ENCODE data around the gene PLOD2. TPM values are rescaled to one million over a fixed set of nuclear protein-coding genes. Genes with fewer than 3 reads are reported as not detected.

PLOD2 gene
- total RNA-seq, 1 donor from 2014 or later = 122 TPM

DNA sequence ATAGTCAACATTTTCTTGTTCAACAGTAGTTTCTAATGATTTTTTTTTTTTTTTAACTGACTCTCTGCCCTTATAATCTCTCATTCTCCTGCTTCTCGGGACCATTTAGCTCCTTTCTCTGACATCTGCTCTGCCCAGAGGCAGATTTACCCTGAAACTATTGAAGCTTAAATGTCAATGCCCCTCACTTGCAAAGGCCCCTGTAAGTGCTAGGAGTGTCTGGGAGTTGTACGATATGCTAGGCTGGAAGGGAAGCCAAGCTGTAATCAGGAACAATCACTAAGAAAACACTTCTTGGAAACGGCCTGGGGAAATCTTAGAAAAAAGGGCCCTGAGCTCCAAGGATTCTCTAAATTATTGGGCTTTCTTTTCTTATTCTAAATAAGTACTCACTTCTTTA, 5.8 kb upstream of the PLOD2 start:
- DNase-seq (ENCODE audit: extremely low read depth, low read depth, low spot score) = no peak

DNA sequence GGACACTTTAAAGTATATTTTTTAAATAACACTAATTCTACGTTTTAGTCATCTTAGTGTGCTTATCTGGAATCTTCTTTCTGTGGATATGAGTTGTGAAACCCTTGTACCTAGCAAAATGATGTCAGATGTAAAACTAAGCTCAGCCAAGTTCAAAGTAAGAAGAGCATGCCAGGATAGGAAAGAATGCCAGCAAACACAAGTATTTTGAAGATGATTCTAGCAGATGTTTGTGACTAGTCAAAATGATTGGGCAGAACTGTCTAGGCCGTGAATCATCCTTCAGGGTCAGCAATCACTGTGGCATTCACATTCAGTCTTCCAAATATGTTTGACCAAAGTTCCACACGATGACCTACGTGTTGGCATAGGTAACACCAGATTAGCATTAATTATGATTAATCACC, 5.4 kb upstream of the PLOD2 start:
- DNase-seq (ENCODE audit: extremely low read depth, low read depth, low spot score) = no peak

DNA sequence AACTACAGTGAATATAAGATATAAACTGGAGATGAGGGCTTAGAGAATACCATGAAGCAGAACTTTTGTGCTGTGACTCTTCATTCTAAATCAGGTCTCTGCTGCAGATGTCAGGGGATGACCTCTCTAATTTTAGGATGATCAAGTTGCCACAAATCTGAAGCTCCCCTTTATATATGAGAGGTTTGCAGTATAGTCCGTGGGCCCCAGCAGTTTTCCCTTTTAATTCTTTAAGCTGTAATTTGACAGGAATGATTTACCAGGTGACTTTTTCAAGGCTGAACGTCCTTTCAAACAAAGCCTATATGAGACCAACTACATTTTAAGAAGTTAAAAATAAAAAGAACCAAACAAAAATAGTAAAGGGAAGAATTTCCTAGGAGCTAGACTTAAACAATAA, 4.9 kb upstream of the PLOD2 start:
- no peak for DNase-seq (ENCODE audit: extremely low read depth, low read depth, low spot score)

DNA sequence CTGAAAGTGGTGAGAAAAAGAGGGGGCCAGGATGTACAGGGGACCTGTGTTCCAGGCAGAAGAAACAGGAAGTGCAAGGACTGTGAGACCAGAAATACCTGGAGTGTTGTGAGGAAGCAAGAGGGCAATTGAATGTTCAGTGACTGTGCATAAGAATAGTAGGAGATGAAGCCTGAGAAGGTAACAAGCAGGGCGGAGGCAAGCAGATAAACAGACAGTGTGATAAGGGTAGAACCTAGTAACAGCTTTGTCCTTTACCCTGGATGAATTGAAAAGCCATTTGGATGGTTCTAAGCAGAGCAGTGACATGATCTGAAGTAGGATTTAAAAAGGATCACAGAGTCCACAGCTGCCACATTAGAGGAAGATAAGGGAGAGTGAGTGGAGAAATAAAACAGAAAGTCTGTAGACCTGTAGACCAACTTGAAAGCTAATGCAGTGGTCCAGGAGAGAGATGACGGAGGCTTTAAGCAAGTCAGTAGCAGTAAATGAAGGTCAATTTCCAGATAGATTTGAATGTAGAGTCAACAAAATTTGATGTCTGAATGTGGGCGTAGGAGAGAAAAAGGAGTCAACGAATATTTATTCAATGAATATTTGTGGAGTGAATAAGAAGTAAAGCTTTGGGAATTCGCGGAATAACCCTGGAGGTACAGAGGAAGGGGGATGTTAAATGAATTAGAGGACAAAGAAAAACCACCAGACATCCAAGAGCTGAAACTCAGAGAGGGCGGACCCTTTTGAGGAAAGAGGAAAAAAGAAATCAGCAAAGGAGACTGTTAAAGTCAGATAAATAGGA, 4.2 kb upstream of the PLOD2 start:
- no peak for DNase-seq (ENCODE audit: extremely low read depth, low read depth, low spot score)

DNA sequence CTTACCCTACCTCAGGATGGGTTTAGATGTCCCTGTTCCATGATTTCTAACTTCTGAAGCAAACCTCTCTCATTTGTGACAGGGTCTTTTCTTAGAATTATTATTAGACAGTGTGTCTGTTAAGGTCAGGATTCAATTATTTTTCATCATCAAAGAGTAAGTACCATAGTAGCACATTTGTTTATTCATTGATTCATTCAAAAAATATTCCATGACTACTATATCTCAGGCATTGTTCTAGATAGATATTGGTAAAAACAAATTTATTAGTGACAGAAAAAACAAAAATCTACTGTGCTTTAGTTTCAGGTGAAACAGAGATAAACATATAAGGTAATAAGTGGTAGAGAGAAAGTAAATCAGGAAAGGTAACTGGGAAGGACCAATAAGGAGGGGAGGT, 3.5 kb upstream of the PLOD2 start:
- no peak for DNase-seq (ENCODE audit: extremely low read depth, low read depth, low spot score)

DNA sequence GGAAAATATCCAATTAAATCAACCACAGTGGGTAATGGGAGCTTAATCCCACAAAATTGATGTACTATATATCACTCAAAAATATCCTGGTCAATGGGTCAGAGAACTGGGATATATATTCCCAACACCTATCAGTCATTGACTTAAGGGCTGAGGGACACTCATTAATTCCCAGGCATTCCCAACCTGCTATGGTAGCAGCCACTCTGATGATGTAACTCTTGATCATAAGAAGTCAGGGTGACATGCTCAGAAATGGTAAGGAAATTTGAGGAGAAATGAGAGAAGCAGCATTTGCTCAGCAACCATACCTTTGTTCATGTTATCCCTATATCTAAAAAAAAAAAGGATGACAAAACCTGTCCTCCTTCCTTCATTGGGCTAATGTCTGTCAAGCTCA, 3.1 kb upstream of the PLOD2 start:
- DNase-seq (ENCODE audit: extremely low read depth, low read depth, low spot score) = no peak

DNA sequence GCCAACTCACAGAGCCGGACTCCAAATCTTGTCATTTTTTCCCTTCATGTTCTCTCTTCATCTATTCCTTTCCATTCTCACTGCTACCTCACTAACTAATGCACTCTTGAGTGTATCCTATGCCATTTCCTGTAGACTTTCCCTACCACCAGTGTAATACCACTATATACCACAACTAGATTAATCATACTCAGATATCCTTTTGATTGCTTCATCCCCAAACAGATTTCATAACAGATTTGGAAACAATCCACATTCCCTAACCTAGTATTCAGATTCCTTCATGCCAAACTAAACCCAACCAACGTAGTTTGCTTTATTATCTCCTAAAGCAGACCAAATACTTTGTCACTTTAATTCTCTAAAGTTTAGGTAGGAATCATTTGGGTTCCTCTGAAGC, 2.6 kb upstream of the PLOD2 start:
- DNase-seq (ENCODE audit: extremely low read depth, low read depth, low spot score) = no peak

DNA sequence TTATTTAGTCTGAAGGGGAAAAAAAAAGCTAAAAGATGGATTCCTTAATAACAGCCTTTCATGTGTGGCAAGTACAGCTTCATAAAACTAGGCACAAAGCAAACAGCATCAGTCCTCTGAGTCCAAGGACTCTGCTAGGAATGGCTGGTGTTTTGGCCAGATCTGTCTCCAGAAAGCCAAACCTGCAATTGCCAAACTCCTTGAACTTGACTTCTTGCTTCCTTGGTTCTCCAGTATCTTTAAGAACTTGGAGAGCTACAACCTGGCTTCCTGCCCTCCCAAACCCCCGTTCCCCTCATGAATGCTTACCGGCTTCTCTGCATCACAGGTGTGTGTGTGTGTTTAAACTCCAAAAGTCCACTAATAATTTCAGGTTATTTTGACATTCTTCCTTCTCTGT, 1.6 kb upstream of the PLOD2 start:
- DNase-seq (ENCODE audit: extremely low read depth, low read depth, low spot score) = no peak

DNA sequence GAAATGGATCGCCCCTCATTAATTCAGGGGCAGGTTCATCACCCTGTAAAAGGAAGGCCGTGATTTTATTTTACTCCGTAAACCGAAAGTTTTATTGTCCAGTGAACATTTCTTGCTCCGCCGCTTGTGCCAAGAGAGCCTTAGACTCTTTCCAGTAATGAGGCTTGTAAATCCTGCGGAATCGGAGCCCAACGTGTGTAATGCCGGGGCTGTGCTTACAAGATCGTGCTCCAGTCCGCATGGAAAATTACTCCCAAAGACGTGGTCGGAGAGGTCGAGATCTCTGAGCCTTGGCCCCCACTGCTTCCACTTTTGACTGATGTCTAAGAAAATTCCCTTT, 649 bp upstream of the PLOD2 start:
- DNase-seq (ENCODE audit: extremely low read depth, low read depth, low spot score) = no peak

DNA sequence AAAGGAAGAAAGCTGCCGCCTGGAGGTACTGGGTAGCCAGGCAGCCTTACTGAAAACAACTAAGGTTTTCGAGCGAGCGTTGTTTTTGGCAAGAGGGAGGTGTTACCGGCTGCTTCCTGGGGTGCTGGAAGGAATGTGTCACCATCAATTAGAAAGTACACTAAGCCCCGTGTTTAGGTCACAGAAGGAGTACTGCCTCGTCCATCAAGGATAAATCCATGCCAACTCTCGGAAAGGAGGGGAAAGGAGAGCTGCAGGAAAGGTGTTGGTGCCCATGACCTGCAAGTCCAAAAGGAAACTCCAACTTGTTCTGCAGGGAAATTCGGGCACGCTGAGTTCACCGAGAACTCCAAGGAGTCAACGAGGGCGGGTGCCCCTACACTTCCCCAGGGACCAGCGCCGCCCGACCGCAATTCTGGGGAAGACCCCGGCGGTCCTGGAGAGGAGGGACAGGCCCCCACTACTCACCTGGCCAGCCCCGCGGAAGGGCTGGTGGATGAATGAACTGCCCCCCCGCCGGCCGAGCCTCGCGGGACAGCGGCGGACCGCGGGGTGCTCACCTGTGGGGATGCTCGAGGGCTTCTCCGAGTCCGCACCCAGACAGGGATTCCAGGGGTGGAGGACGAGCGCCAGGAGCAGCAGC, 542 bp downstream of the PLOD2 start:
- peak; percentile 77 for DNase-seq (ENCODE audit: extremely low read depth, low read depth, low spot score)

DNA sequence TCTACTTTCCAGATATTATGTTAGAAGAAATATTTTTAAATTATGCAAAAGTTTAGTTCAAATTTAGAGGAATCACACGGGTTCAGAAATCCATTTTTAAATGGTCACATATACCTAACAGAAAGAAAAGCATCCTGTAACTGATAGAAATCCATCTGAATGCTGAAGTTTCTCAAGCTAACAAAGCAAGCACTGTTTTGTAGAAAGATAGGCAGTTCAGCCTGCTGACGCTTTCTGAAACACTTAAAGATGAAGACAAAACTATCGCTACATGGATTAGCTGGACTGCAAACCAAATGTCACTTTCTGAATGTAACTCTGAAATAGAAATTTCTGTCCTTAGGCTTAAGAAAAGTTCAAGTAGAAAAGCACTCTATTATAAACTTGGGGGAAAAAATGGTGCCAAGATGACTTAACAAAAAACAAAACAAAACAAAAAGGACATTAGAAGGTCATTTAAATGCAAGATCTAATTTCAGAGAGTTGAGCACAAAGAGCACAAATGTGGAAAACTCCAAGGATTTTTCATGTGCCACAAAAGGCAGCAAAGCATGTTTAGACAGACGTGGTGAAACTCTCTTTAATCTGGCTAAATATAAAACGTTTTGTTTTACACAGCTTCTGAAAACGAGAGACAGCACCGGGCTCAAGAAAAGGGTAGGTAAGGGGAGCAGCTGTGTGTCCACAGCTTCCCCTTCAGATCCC, 1.2 kb downstream of the PLOD2 start:
- no peak for DNase-seq (ENCODE audit: extremely low read depth, low read depth, low spot score)

DNA sequence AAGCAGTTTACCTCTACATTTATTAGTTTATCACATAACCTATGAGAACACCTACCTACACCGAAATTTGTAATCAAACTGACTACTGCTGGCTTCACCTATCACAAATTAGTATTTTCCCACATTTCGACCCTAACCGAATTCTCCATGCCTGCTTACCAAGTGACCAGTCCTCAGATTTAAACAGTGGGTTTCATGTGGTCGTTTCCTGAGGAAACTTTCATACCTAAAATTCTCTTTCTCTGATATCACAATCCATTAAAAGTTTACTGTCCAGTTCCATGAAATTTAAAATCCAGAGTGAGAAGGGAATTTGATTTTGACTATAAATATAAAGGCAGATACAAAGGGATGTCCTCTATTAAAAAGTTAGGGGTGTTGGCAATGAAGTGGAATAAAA, 1.9 kb downstream of the PLOD2 start:
- no peak for DNase-seq (ENCODE audit: extremely low read depth, low read depth, low spot score)

DNA sequence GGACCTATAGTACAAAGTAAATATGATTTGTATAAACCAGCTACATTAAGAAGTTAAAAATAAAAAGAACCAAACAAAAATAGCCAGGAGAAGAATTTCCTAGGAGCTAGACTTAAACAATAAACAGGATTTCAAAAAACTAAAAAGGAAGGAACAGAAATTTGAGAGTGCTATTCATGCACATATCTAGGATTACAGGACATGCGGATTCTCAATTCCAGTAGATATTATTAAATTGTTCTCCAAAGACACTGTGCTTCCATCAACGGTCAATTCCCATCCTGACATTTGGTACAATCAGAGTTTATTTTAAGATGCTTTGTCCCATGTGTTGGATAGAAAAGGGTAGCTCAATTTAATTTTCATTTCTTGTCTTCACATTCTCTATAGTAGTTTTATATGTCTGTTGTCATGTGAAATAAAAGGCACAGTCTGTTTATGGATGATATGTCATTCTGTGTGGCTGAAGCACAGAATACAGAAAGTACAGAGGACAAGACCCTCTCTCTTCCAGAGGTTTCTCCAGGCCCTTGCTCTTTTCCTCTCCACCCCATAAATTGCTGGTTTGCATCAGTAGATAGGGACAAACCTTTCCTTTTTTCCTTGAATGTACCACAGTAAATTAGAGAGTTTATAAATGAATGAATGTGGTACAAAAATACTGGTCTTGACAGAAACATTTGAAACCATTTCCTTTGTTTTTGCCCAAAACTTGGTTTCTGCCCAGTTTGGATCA, 3.5 kb downstream of the PLOD2 start:
- DNase-seq (ENCODE audit: extremely low read depth, low read depth, low spot score) = no peak

DNA sequence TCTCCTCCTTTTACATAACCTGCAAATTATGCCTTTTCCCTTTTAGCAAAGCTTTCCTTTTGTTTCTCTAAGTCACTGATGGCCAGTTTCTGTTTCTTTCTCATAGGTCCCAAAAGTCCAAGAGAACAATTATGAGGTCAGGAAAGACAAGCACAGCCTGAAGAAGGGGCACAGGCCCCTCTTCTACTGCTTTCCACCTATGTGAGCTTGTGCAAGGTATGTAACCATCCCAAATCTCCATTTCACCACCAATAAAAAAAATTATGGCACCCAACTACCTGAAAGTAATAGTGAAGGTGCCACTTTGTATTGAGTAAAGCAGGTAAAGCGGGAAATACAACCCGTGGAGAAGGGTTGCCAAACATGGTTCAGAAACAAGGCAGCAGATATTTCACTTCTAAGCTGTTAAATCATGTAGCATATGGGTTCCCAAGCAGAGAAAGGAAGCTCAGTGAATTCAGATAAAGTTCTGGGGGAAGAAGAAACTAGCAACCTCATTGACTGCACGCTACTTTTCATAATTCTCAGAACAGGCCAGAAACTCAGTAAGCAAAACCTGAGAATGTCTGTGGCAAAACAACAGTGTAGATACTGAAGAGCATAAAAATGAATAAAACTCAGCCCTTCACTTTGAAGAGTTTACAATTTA, 4.2 kb downstream of the PLOD2 start:
- no peak for DNase-seq (ENCODE audit: extremely low read depth, low read depth, low spot score)

DNA sequence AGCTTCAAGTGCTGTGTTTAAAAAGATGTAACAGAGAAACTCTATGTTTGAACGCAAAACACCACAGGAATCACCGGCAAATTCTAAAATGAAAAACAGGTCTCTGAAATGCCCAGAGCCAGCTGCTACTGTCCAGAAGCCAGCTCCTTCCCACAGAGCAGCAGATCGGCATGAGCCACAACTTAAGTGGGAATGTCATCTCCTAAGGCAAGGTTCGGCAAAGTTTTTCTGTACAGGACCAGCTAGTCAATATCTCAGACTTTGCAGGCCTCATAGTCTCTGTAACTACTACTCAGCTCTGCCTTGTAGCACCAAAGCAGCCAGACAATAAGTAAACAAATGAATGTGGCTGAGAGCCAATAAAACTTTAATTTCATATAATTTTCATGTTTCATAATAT, 4.9 kb downstream of the PLOD2 start:
- DNase-seq (ENCODE audit: extremely low read depth, low read depth, low spot score) = no peak

DNA sequence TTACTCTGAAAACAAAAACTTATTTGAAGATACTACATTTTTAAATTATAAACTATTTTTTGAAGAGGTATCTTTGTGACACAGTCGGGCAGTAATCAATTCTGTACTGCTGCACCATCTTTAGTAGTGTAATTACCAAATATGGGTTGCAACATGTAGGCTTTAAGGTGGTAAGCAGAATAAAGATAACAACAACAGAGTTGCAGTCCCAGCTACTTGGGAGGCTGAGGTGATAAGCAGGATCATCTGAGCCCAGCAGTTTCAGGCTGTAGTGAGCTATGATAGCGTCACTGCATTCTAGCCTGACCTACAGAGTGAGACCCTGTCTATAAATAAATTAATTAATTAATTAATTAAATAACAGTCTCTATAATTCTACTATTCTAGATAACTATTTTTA, 6.0 kb downstream of the PLOD2 start:
- no peak for DNase-seq (ENCODE audit: extremely low read depth, low read depth, low spot score)

DNA sequence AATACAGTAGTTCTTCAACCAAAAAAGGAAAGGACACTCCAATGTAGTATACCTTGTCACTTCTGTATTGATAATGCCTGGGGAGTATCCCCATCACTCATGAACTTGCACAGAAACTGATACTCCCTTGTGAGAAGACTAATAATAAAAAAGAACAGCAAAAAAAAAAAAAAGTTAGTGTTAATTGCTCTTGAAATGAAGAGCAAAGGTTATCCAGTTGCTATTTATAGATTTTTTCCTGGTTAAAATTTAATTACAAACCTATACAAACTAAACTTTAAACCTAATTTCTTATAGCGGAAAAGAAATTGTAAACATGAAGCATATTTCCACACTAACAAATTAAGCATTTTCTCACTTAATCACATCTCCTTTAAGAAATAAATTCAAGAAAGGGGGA, 6.7 kb downstream of the PLOD2 start:
- DNase-seq (ENCODE audit: extremely low read depth, low read depth, low spot score) = no peak

DNA sequence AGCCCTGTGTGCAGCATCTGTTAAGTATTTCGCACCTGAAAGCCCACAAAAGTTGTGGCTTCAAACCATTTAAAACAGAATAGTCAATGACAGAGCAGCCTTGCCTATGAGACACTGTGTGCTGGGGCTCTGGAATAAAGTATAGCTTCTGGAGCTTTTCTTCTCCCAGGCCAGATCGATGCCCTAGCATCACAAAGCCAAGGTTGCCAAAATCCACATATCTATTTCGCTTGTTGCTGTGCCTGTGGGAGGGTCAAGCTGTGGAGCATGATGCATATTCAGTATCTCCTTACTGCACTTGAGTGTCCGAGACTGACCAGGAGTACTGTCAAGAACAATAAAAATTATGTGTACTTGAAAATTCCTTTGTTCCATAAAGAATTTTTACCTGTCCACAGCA, 7.6 kb downstream of the PLOD2 start:
- no peak for DNase-seq (ENCODE audit: extremely low read depth, low read depth, low spot score)

DNA sequence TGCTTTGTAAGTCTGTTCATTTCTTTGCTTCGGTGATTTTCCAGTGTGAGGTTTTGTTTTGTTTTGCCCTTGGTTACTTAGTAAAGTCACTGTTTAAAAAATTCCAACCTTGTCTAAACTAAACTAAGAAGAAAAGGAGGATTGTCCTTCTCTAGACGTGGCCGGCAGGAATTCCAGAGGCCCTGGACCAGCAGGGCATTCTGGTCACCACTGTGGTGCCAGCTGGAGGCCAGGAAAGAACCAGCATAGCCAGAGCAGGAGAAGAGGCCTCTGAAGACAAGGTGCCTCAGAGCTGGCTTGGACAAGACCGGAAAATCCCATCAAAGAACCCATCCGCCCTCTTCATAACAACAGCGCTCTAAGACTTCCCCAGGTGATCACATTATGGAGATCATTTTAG, 8.2 kb downstream of the PLOD2 start:
- DNase-seq (ENCODE audit: extremely low read depth, low read depth, low spot score) = no peak

DNA sequence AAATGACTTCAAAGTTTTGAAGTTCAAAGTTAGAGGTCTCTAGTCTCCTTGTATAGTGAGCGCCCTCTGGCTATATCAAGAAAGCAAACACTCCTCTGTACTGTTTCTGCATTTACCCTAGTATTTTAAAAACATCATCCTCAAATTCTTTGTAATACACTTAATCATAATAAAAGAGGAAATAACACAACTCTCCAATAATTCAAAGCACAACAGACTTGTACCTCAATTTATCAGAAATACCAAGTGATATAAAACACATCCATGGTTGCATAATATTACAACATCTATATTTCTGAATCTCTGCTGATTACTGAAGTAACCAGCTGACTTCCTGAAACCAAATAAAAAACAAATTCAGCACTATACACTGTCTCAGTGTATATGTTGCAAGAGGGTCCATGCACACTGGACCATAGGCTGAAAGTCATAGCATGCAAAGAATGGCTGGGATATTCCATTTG, 12.5 kb downstream of the PLOD2 start:
- DNase-seq (ENCODE audit: extremely low read depth, low read depth, low spot score) = no peak

DNA sequence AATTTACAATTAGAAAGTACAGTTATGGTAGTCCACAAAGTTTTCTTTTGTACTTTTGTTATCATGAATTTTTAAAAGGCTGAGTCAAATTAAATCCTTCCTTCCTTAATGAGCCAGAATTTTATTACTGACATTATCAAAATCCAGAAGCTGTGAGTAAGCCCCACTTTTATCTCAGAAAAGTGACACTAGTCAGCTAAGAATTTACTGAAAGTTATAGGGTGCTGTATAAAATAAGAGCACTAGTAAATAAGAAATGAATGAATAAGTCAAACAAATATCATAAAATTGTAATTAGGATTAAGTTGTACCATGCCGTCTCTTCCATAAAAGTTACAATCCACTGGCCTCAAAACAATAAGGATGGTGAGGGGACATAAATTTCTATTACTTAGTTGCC, 15.3 kb downstream of the PLOD2 start:
- no peak for DNase-seq (ENCODE audit: extremely low read depth, low read depth, low spot score)
